ENCODE results near the gene LYRM2. TPM values are rescaled to one million over a fixed set of nuclear protein-coding genes. Genes with fewer than 3 reads are reported as not detected.
A peak's percentile ranks its signal among the peaks of the same experiment; 100 is the strongest.

LYRM2 gene
- total and polyA plus RNA-seq, 7 donors: 15.0 to 39.6 (median 25.7) TPM

- H3K4me1 ChIP-seq: peaks cover 0 to 18% (median 16%) of the 10 kb centered on the region in 4 donors
- no peak overlapping the region for H3K27ac ChIP-seq
- no peaks in the 10 kb centered on the region for H3K36me3 ChIP-seq
- H3K27me3 ChIP-seq: no peaks in the 10 kb centered on the region
- no peaks in the 10 kb centered on the region for H3K9me3 ChIP-seq
- intact Hi-C loops (cut with DNase I): no loop called here
- DNase-seq: no peak
- no peak overlapping the region for H3K4me3 ChIP-seq
- TF ChIP-seq POLR2A (IDR thresholded peaks at IDR 0.05) (no peak), POLR2AphosphoS5 (IDR thresholded peaks at IDR 0.05) (no peak)
- 79 to 82% methylated on average over 6 of the region's 6 CpGs for WGBS, 2 donors
Observed at GRCh38 chr6:89567630-89568390, 70.7 kb downstream of the LYRM2 start.

GRCh38 chr6:89566930-89567629 is 71.5 kb downstream of the LYRM2 start:
- Histone ChIP-seq H3K4me3 (no peak overlapping the region), H3K4me1 (peaks cover 0 to 25% (median 17%) of the 10 kb centered on the region in 4 donors), H3K9me3 (no peaks in the 10 kb centered on the region), H3K36me3 (no peaks in the 10 kb centered on the region), H3K27ac (no peak overlapping the region), H3K27me3 (no peaks in the 10 kb centered on the region)
- TF ChIP-seq POLR2AphosphoS5 (IDR thresholded peaks at IDR 0.05) (no peak), POLR2A (IDR thresholded peaks at IDR 0.05) (no peak), EP300 (IDR thresholded peaks at IDR 0.05) (no peak), CTCF (IDR thresholded peaks at IDR 0.05) (no peak)
- intact Hi-C loops (cut with DNase I): no loop called here
- 94% methylated on average over 16 of the region's 16 CpGs for WGBS, 2 donors
- DNase-seq: no peak

- no peaks in the 10 kb centered on the region for H3K27me3 ChIP-seq
- H3K4me1 ChIP-seq: peaks cover 0 to 34% (median 19%) of the 10 kb centered on the region in 4 donors
- H3K4me3 ChIP-seq: no peak overlapping the region
- intact Hi-C loops (cut with DNase I): no loop called here
- WGBS, 2 donors: 92 to 95% methylated on average over 10 of the region's 10 CpGs
- no peak for TF ChIP-seq POLR2AphosphoS5 (IDR thresholded peaks at IDR 0.05)
- TF ChIP-seq EP300 (IDR thresholded peaks at IDR 0.05): no peak
- TF ChIP-seq POLR2A (IDR thresholded peaks at IDR 0.05): no peak
- no peak for TF ChIP-seq CTCF (IDR thresholded peaks at IDR 0.05)
- no peak for DNase-seq
- H3K36me3 ChIP-seq: no peaks in the 10 kb centered on the region
- no peak overlapping the region for H3K27ac ChIP-seq
- H3K9me3 ChIP-seq: no peaks in the 10 kb centered on the region
Observed at GRCh38 chr6:89566008-89566800, 72.3 kb downstream of the LYRM2 start.

GRCh38 chr6:89564752-89565427 is 73.7 kb downstream of the LYRM2 start:
- no peaks in the 10 kb centered on the region for H3K9me3 ChIP-seq
- TF ChIP-seq POLR2AphosphoS5 (IDR thresholded peaks at IDR 0.05) (no peak), POLR2A (IDR thresholded peaks at IDR 0.05) (no peak), EP300 (IDR thresholded peaks at IDR 0.05) (no peak), CTCF (IDR thresholded peaks at IDR 0.05) (no peak)
- H3K4me3 ChIP-seq: no peak overlapping the region
- no peaks in the 10 kb centered on the region for H3K27me3 ChIP-seq
- peaks cover 0 to 35% (median 19%) of the 10 kb centered on the region in 4 donors for H3K4me1 ChIP-seq
- H3K36me3 ChIP-seq: no peaks in the 10 kb centered on the region
- intact Hi-C loops (cut with DNase I): no loop called here
- H3K27ac ChIP-seq: peak overlapping the region in 3 of 4 donors; percentile 14 to 41 (median 18)
- no peak for DNase-seq
- WGBS, 2 donors: 81% methylated on average over 8 of the region's 8 CpGs
